Kidney (tissue), 14 donors: ENCODE results near the gene NOC4L. TPM values are rescaled to one million over a fixed set of nuclear protein-coding genes. Genes with fewer than 3 reads are reported as not detected.

Experiments
- DNase-seq, 5 donors: peaks; one replicate each; pipeline ENCODE4 v3.0.0-alpha.2; 2013 to 2020
- FAIRE-seq: peaks from 2 replicates; lab custom pipeline; 2012; peaks lifted over from hg19 to GRCh38; lab: Jason Lieb, UNC
- H3K27ac ChIP-seq, 2 donors: one replicate each; pipeline ENCODE4 v1.7.0; 2013; ENCODE audit warnings: low read depth in 2 of 2, low read length in 2 of 2, inconsistent platforms in 1 of 2
- H3K27me3 ChIP-seq: one replicate; pipeline ENCODE4 v1.7.1; 2013; ENCODE audit warnings: low read length, inconsistent platforms; ENCODE audit not compliant: control insufficient read depth, insufficient read depth
- H3K36me3 ChIP-seq, 3 donors: one replicate each; pipeline versions ENCODE4 v1.7.0 to v1.7.1; 2013; ENCODE audit warnings: low read length in 3 of 3, control low read depth in 1 of 3, inconsistent platforms in 1 of 3; ENCODE audit not compliant: insufficient read depth in 3 of 3, control insufficient read depth in 2 of 3
- H3K4me1 ChIP-seq, 3 donors: one replicate each; pipeline versions ENCODE4 v1.7.0 to v1.7.1; 2013; ENCODE audit warnings: low read length in 3 of 3, inconsistent platforms in 1 of 3, low read depth in 1 of 3; ENCODE audit not compliant: control insufficient read depth in 2 of 3, insufficient read depth in 2 of 3
- H3K4me3 ChIP-seq, 3 donors: one replicate each; pipeline versions ENCODE4 v1.7.0 to v1.8.1; 2013; ENCODE audit warnings: low read length in 3 of 3, control low read depth in 1 of 3, inconsistent platforms in 1 of 3
- H3K9ac ChIP-seq, 3 donors: one replicate each; pipeline versions ENCODE4 v1.7.0 to v1.7.1; 2013; ENCODE audit warnings: low read length in 3 of 3, control low read depth in 1 of 3, inconsistent platforms in 1 of 3
- H3K9me3 ChIP-seq, 3 donors: one replicate each; pipeline versions ENCODE4 v1.7.0 to v1.7.1; 2013; ENCODE audit warnings: low read length in 3 of 3, control low read depth in 1 of 3, inconsistent platforms in 1 of 3; ENCODE audit not compliant: control insufficient read depth in 2 of 3, insufficient read depth in 1 of 3
- CTCF ChIP-seq: IDR thresholded peaks from 3 replicates; pipeline ENCODE4 v1.5.1; 2012; ENCODE audit warnings: mild to moderate bottlenecking, moderate library complexity, borderline replicate concordance; ENCODE audit not compliant: insufficient read depth; ENCODE audit errors: extremely low read depth
- intact Hi-C: fragments of 100-400 bp; cut with DNase I; formaldehyde crosslinking; loops from one replicate; pipeline ENCODE4 v1.11.1; 2022
- polyA plus RNA-seq: library from polyadenylated mRNA; stranded (reverse); fragments of 350-450 nt; fragmentation: Illumina TruSeq; extraction: RNeasy Lipid Tissue Mini Kit (QIAGEN cat#74804); gene quantifications from one replicate; pipeline ENCODE4 v1.2.3, GENCODE V29; 2014; ENCODE audit warnings: low read depth, low replicate concordance; ENCODE audit not compliant: insufficient read depth
- total RNA-seq: library from RNA; stranded (reverse); fragmentation: NEBNext Ultra II Directional; extraction: Animal tissue kit (Norgen Biotek cat#: 25700); gene quantifications from one replicate; pipeline ENCODE4 v1.2.1, GENCODE V29; 2021
- donor health status: control.
- donor health status: control.
- donor health status: control.
- donor health status: control.
- donor health status: control.
- donor health status: DM: yes; HTN: yes; CAD: no.
- donor health status: Normal renal cell carcinoma (clear cell type).

NOC4L gene
- total and polyA plus RNA-seq, 2 donors from 2014 or later: 20.0 to 22.3 TPM

- Histone ChIP-seq H3K9ac (no peak overlapping the region), H3K27me3 (no peaks in the 10 kb centered on the region), H3K4me1 (no peaks in the 10 kb centered on the region), H3K27ac (no peak overlapping the region), H3K9me3 (no peaks in the 10 kb centered on the region), H3K4me3 (no peak overlapping the region), H3K36me3 (no peaks in the 10 kb centered on the region)
- intact Hi-C loops: no loop called here
- no peak for TF ChIP-seq CTCF
- FAIRE-seq (no peak), DNase-seq (peak in 1 of 5 donors; percentile 56)
Observed at GRCh38 chr12:132173135-132174014, 29.1 kb downstream of the NOC4L start.

GRCh38 chr12:132174015-132174838 lies 30.0 kb downstream of the NOC4L start:
- TF ChIP-seq CTCF: no peak
- DNase-seq (peak in 1 of 5 donors; percentile 73), FAIRE-seq (no peak)
- peaks cover 0 to 2% (median 0%) of the 10 kb centered on the region in 3 donors for H3K4me1 ChIP-seq
- no peaks in the 10 kb centered on the region for H3K9me3 ChIP-seq
- H3K4me3 ChIP-seq: no peak overlapping the region
- no peaks in the 10 kb centered on the region for H3K36me3 ChIP-seq
- no peak overlapping the region for H3K27ac ChIP-seq
- intact Hi-C loops: no loop called here
- no peak overlapping the region for H3K9ac ChIP-seq
- H3K27me3 ChIP-seq: no peaks in the 10 kb centered on the region

- Histone ChIP-seq H3K4me3 (no peak overlapping the region), H3K4me1 (peaks cover 0 to 2% (median 0%) of the 10 kb centered on the region in 3 donors), H3K9ac (no peak overlapping the region), H3K27ac (no peak overlapping the region), H3K36me3 (no peaks in the 10 kb centered on the region), H3K27me3 (peaks cover under 1% of the 10 kb centered on the region), H3K9me3 (no peaks in the 10 kb centered on the region)
- no peak for TF ChIP-seq CTCF
- intact Hi-C loops: no loop called here
- FAIRE-seq (no peak), DNase-seq (peak in 1 of 5 donors; percentile 48)
Observed at GRCh38 chr12:132174839-132175490, 30.7 kb downstream of the NOC4L start.
